Endothelial cell (in vitro differentiated cells): ENCODE measurements around the gene GRB7. TPM values are rescaled to one million over a fixed set of nuclear protein-coding genes. Genes with fewer than 3 reads are reported as not detected.

Source experiments
- DNase-seq: peaks from one replicate; pipeline ENCODE4 v3.0.0; 2021; ENCODE audit warnings: low spot score
- H3K27ac Mint-ChIP-seq: one replicate; pipeline ENCODE4 v1.8.0; 2021; ENCODE audit warnings: mixed read lengths, inconsistent platforms; ENCODE audit not compliant: unreplicated experiment
- H3K27me3 Mint-ChIP-seq: one replicate; pipeline ENCODE4 v1.8.0; 2021; ENCODE audit warnings: mild to moderate bottlenecking, moderate library complexity, mixed read lengths, inconsistent platforms; ENCODE audit not compliant: unreplicated experiment
- H3K36me3 Mint-ChIP-seq: one replicate; pipeline ENCODE4 v1.8.0; 2021; ENCODE audit warnings: mild to moderate bottlenecking, low read depth, mixed read lengths, inconsistent platforms; ENCODE audit not compliant: unreplicated experiment
- H3K4me1 Mint-ChIP-seq: one replicate; pipeline ENCODE4 v1.8.0; 2021; ENCODE audit warnings: mild to moderate bottlenecking, mixed read lengths, inconsistent platforms; ENCODE audit not compliant: unreplicated experiment
- H3K4me3 Mint-ChIP-seq: one replicate; pipeline ENCODE4 v1.8.0; 2021; ENCODE audit warnings: mild to moderate bottlenecking, mixed read lengths, inconsistent platforms; ENCODE audit not compliant: unreplicated experiment
- H3K9me3 Mint-ChIP-seq: one replicate; pipeline ENCODE4 v1.8.0; 2021; ENCODE audit warnings: mixed read lengths, inconsistent platforms; ENCODE audit not compliant: unreplicated experiment
- total RNA-seq: library from RNA; stranded (reverse); fragmentation: NEBNext Ultra II Directional; extraction: Animal tissue kit (Norgen Biotek cat#: 25700); gene quantifications from one replicate; pipeline ENCODE4 v1.2.1, GENCODE V29; 2021; ENCODE audit not compliant: unreplicated experiment
- TF ChIP-seq, protein P1 (sequence below): fragments of 200-600 bp; sonication (generic); IDR thresholded peaks from one replicate; pipeline ENCODE4 v1.5.0; 2021; ENCODE audit warnings: antibody characterized with exemption; ENCODE audit not compliant: unreplicated experiment

Gene GRB7
- total RNA-seq, 1 donor from 2014 or later = 1.3 TPM

- no peak for DNase-seq
- no peaks in the 10 kb centered on the region for H3K9me3 Mint-ChIP-seq
- H3K27me3 Mint-ChIP-seq = no peaks in the 10 kb centered on the region
- peaks cover 13% of the 10 kb centered on the region for H3K4me1 Mint-ChIP-seq
- no peak overlapping the region for H3K27ac Mint-ChIP-seq
- H3K4me3 Mint-ChIP-seq = no peak overlapping the region
- TF ChIP-seq, protein P1, sequence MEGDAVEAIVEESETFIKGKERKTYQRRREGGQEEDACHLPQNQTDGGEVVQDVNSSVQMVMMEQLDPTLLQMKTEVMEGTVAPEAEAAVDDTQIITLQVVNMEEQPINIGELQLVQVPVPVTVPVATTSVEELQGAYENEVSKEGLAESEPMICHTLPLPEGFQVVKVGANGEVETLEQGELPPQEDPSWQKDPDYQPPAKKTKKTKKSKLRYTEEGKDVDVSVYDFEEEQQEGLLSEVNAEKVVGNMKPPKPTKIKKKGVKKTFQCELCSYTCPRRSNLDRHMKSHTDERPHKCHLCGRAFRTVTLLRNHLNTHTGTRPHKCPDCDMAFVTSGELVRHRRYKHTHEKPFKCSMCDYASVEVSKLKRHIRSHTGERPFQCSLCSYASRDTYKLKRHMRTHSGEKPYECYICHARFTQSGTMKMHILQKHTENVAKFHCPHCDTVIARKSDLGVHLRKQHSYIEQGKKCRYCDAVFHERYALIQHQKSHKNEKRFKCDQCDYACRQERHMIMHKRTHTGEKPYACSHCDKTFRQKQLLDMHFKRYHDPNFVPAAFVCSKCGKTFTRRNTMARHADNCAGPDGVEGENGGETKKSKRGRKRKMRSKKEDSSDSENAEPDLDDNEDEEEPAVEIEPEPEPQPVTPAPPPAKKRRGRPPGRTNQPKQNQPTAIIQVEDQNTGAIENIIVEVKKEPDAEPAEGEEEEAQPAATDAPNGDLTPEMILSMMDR = no peak
- no peaks in the 10 kb centered on the region for H3K36me3 Mint-ChIP-seq
Observed at GRCh38 chr17:39772987-39773934, 35.5 kb downstream of the GRB7 start.

DNA sequence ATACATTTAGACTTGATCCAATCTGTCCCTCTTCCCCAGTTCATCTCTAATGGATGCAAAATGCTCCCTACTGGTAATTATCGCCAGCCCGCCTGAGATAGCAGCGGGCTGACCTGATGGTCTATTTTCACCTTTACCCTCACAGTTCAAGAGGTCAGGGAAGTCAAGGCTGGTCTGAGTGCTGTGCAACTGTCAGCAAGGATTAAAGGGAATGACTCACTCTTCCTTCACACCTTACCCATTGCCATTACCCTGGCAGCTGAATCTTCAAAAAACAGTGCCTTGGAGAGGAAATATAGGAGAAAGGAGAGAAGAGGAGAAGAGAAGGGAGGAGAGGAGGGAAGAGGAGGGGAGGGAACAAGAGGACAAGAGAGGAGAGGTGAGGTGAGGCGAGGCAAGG, 36.3 kb downstream of the GRB7 start:
- peaks cover 13% of the 10 kb centered on the region for H3K4me1 Mint-ChIP-seq

DNA sequence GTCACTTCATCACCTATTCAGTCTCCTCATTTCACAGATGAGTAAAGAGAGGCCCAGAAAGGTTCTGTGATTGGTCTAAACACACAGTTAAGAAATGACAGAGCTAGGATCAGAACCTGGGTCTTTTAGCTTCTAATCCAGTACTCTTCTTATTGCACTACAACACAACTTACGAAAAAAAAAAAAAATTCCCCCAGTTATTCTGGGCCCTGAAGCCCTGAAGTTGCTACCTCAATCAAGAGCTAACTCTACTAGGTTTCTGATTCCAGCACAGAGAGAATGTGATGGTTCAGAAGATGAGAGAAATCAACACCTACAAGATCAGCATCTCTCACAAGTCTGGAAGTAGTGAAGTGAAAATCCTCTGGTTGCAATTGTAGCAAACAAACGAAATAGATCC, 37.3 kb downstream of the GRB7 start:
- Mint-ChIP-seq H3K4me1 (peaks cover 13% of the 10 kb centered on the region), H3K36me3 (no peaks in the 10 kb centered on the region), H3K4me3 (no peak overlapping the region), H3K9me3 (no peaks in the 10 kb centered on the region), H3K27ac (no peak overlapping the region), H3K27me3 (no peaks in the 10 kb centered on the region)
- DNase-seq = no peak
- TF ChIP-seq, protein P1 = no peak

More for the DNA sequence above, 36.3 kb downstream of the GRB7 start:
- Mint-ChIP-seq H3K9me3 (no peaks in the 10 kb centered on the region), H3K36me3 (no peaks in the 10 kb centered on the region), H3K4me3 (no peak overlapping the region), H3K27me3 (no peaks in the 10 kb centered on the region), H3K27ac (no peak overlapping the region)
- TF ChIP-seq, protein P1 = no peak
- DNase-seq = no peak

DNA sequence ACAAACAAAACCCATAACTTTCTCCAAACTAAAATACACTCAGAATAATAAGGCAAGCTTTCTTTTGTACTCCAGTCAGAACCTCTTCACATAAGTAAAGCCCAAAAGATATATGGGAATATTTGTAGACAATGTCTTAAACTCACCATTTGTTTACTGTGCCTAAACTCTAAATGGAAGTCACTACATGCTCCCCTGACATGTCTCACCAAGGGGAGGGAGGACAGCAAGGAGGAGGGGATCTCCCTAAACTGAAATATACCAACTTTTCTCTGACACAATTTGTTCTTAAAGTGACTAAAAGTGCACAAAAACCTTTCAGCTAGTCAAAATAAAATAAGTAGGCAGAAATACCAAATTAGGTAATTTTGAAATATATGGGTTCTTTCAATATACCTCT, 38.5 kb downstream of the GRB7 start:
- peaks cover 14% of the 10 kb centered on the region for H3K4me1 Mint-ChIP-seq
- H3K27ac Mint-ChIP-seq = no peak overlapping the region
- no peak overlapping the region for H3K4me3 Mint-ChIP-seq
- TF ChIP-seq, protein P1 = no peak
- no peak for DNase-seq
- no peaks in the 10 kb centered on the region for H3K36me3 Mint-ChIP-seq
- no peaks in the 10 kb centered on the region for H3K27me3 Mint-ChIP-seq
- no peaks in the 10 kb centered on the region for H3K9me3 Mint-ChIP-seq
